Upper lobe of left lung (tissue), 4 donors: Measurements from ENCODE around the gene RNF180.

Source experiments
- EP300 ChIP-seq, 4 donors: sonication (generic); formaldehyde crosslinking; IDR thresholded peaks; one replicate each; pipeline ENCODE4 v1.5.1; 2017; ENCODE audit warnings: antibody characterized with exemption in 4 of 4, control low read depth in 2 of 4
- POLR2A ChIP-seq, 4 donors: fragments of 450-650 bp; IDR thresholded peaks; one replicate each; pipeline ENCODE4 v1.5.1; 2016 to 2017; ENCODE audit warnings: antibody characterized with exemption in 4 of 4, mild to moderate bottlenecking in 2 of 4
- POLR2AphosphoS5 ChIP-seq, 2 donors: sonication (generic); formaldehyde crosslinking; IDR thresholded peaks; one replicate each; pipeline ENCODE4 v1.5.1; 2017; ENCODE audit warnings: antibody characterized with exemption in 2 of 2
- TF ChIP-seq, protein P1 (sequence below), 6 experiments: fragments of 450-650 bp in 4 of 6; fragments of 200-600 bp in 2 of 6; sonication (generic) in 2 of 6; IDR thresholded peaks; one replicate each; pipeline ENCODE4 v1.5.1; 2016 to 2019; ENCODE audit warnings: antibody characterized with exemption in 6 of 6

DNA sequence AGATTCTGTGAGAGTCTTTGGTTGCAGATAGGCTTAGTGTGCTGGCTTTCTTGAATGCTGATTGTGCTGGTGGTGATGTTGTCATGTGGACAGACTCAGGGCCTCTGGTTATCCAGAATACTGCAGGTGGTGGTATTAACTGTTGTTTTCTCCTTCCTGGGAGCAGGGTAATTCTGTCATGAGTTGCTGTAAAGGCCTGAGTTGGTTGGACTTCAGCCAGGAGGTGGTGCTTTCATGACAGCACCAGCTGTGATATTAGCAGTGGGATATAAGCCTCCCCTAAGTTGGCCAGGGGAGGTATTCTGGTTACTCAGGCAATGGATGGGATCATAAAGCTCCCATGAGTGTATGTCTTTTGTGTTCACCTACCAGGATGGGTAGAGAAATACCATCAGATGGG is 16.4 kb upstream of the RNF180 start:
- TF ChIP-seq, protein P1, sequence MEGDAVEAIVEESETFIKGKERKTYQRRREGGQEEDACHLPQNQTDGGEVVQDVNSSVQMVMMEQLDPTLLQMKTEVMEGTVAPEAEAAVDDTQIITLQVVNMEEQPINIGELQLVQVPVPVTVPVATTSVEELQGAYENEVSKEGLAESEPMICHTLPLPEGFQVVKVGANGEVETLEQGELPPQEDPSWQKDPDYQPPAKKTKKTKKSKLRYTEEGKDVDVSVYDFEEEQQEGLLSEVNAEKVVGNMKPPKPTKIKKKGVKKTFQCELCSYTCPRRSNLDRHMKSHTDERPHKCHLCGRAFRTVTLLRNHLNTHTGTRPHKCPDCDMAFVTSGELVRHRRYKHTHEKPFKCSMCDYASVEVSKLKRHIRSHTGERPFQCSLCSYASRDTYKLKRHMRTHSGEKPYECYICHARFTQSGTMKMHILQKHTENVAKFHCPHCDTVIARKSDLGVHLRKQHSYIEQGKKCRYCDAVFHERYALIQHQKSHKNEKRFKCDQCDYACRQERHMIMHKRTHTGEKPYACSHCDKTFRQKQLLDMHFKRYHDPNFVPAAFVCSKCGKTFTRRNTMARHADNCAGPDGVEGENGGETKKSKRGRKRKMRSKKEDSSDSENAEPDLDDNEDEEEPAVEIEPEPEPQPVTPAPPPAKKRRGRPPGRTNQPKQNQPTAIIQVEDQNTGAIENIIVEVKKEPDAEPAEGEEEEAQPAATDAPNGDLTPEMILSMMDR (IDR thresholded peaks at IDR 0.05): no peak
- TF ChIP-seq POLR2A (IDR thresholded peaks at IDR 0.05): no peak
- no peak for TF ChIP-seq EP300 (IDR thresholded peaks at IDR 0.05)
- TF ChIP-seq POLR2AphosphoS5 (IDR thresholded peaks at IDR 0.05): no peak
